HK-2 (cell line): ENCODE data around the gene ATL2.
"Not testable (repeated sequence)": the region's sequence is repeated elsewhere in the genome, so short reads cannot be mapped to it uniquely, and the experiment has no call there.

Experiments
- DNase-seq: peaks from one replicate; pipeline ENCODE4 v3.0.0-alpha.2; 2018; ENCODE audit not compliant: unreplicated experiment

The ATL2 gene

DNA sequence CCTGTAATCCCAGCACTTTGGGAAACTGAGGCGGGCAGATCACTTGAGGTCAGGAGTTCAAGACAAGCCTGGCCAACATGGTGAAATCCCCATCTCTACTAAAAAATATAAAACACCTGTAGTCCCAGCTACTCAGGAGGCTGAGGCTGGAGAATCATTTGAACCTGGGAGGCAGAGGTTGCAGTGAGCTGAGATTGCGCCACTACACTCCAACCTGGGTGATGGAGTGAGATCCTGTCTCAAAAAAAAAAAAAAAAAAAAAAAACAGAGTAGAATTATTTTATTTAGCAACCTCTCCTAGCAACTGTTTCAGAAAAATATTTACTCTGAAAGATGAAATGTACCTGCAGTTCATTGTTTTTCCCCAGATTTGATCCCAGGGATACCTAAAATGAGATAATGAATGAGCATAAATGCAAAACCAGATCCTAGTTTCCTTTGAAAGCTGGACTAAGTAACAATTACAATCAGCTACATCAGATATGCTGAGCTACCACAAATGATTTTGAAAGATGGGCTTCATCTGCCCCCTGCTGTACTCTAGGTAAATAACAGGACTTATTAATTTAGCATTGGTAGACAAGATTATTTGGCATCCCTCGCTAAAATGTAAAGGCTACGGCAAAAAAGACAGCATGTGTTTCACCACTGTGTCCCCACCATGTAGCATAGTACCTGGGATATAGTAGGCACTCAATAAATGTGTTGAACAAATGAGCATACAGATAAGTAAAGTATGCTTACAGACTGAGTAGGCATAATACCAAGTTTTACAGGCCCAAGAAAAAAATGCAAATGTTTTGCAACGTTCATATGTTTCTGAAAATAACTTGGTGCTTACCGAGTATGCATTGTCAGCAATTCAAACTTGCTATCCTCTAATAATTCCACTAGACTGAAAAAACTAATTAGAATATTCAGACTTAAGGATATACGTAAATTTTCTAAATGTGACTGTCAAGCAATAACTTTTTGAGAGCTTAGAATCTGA lies 102.5 kb downstream of the ATL2 start:
- DNase-seq = peak; percentile 26

DNA sequence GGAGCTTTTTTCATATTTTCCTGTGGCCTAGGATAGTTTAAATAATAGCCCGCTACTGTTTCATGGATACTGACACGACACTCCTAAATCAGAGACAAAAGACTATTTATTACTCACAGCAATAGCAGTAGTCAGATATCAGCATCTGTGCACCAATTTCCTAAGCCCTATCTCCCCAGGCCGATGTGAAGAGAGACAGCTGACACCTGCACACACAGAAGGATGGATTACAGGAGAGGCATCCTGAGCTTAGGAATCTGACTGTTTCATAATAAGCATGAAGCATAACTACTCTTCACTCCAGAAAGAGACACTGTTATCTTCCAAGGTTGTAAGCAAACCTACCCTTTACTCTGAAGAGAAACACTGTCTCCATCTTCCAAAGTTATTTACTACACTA lies 105.4 kb downstream of the ATL2 start:
- no peak for DNase-seq

GRCh38 chr2:38269421-38269820 lies 107.7 kb downstream of the ATL2 start:
- DNase-seq = no peak

GRCh38 chr2:38268691-38269327 lies 108.3 kb downstream of the ATL2 start:
- DNase-seq = no peak

- DNase-seq = no peak
Measured at GRCh38 chr2:38268001-38268400, 109.1 kb downstream of the ATL2 start.

- no peak for DNase-seq
Measured at GRCh38 chr2:38267270-38267925, 109.7 kb downstream of the ATL2 start.

DNA sequence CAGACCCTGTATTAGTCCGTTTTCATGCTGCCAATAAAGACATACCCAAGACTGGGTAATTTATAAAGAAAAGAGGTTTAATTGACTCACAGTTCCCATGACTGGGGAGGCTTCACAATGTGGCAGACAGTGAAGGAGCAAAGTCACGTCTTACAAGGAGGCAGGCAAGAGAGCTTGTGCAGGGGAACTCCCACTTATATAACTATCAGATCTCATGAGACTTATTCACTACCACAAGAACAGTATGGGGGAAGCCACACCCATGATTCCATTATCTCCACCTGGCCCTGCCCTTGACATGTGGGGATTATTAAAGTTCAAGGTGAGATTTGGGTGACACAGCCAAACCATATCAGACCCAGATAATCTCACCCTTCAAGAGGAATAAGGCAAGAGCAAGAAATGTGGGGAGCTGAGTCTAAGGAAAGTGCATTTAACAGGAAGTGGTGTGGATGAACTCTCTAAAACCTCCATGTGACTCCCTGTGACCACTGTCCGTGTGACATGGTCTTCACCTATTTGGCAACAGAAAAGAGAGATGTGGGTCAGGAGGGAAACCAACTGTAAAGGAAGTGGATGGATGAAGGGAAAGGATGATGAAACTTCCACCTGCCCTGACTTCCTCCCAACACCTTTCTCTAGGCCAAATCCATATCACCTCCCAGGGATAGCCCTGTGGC lies 110.6 kb downstream of the ATL2 start:
- DNase-seq = no peak

- DNase-seq = no peak
Measured at GRCh38 chr2:38265461-38265860, 111.6 kb downstream of the ATL2 start.

- no peak for DNase-seq
Measured at GRCh38 chr2:38264396-38265221, 112.5 kb downstream of the ATL2 start.

GRCh38 chr2:38263293-38263692 lies 113.8 kb downstream of the ATL2 start:
- DNase-seq = no peak

DNA sequence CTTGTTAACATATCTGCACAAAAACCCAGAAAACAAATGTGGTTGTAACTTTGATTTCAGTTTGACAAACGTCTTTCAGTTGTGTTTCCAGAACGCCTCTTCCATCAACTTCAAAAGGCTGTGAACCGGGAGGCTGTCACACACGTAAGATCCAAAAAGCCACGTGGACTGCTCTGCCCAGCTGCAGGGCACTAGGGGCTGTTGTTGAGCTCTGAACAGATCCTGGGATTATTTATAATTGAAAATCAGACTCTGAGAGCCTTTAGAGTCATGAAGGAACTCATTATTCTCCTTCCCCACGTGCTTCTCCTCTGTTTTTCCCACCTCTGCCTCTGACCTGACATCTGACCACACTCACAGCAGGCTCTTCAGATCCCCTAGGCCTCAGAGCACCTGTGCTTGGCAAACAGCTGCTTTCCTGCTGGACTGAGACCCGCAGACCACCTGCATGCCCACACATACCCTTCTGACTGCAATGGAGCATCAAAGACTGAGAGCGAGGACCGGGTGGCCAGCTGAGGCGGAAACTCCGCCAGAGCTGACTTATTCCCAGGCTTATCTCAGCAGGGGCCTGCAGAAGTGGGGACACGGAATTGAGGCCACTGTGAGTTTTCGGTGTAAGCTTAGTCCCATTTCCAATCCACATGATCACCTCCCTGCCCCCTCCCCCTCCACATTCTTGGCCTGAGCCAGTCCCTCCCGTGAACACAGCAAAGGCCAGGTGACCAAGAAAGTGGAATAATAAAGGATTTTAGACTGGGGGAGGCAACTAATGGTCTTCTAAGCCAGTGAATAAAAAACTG lies 114.8 kb downstream of the ATL2 start:
- no peak for DNase-seq

DNA sequence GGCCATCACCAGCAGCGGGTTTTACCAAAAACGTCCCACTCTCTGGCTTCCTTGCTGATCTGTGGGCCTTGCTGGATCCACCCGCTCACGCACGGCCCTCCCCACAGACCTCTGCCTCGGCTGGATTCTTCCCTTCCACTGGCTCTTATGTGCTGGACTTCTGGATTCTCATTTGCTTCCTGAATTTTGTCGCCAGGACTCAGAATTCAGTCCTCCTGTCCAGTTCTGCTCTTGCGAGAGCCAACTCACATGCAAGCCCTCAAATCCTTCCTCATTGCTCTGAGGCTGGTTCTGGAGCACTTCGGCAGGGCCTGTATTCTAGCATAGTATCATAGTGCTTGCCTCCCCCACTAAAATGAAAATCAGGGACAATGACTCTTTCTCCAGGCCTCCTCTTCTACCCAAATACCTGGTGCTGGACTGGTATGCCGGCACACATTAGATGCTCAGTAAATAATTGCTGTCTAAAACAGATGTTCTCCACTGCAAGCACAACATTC lies 115.5 kb downstream of the ATL2 start:
- no peak for DNase-seq

- no peak for DNase-seq
Measured at GRCh38 chr2:38260972-38261371, 116.1 kb downstream of the ATL2 start.

DNA sequence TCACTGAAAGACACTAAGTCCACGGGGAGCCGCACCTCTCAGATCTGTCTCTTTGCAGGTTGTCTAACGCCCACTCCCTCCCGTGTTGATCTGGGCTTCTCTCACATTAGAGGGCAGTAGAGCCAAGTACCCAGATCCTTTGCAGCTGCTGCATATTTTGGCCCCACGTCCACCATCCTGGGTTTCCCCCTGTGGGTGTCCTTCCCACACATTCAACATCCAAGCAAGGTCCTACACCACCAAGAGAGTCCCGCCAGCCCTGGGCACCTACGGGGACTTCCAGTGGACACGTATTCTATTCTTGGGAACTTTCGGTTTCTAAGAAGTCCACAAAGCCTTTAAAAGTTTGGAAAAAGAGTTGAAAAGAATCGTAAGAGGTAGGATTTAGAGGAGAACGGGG lies 116.6 kb downstream of the ATL2 start:
- no peak for DNase-seq

GRCh38 chr2:38259311-38259710 lies 117.8 kb downstream of the ATL2 start:
- DNase-seq = no peak

DNA sequence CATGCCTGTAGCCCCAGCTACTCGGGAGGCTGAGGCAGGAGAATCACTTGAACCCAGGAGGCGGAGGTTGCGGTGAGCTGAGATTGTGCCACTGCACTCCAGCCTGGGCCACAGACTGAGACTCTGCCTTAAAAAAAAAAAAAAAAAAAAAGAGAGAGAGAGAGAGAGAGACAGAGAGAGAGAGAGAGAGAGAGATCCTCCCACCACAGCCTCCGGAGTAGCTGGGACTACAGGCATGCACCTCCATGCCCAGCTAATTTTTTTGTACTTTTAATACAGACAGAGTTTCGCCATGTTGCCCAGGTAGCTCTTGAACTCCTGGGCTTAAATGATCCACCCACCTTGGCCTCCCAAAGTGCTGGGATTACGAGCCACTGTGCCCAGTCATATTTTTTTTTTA lies 119.4 kb downstream of the ATL2 start:
- DNase-seq = not testable (repeated sequence)

GRCh38 chr2:38256610-38257009 lies 120.5 kb downstream of the ATL2 start:
- no peak for DNase-seq

- DNase-seq = no peak
Measured at GRCh38 chr2:38255211-38255610, 121.9 kb downstream of the ATL2 start.

DNA sequence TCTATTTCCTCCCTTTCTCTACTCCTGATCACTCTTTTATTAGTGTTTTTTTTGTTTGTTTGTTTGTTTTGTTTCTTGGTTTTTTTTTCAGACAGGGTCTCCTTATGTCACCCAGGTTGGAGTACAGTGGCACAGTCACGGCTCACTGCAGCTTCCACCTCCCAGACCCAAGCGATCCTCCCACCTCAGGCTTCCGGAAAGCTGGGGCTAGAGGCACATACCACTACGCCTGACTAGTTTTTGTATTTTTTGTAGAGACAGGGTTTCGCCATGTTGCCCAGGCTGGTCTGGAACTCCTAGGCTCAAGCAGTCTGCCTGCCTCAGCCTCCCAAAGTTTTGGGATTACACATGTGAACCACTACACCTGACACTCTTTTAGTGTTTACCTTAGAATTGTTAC lies 122.3 kb downstream of the ATL2 start:
- peak; percentile 57 for DNase-seq

DNA sequence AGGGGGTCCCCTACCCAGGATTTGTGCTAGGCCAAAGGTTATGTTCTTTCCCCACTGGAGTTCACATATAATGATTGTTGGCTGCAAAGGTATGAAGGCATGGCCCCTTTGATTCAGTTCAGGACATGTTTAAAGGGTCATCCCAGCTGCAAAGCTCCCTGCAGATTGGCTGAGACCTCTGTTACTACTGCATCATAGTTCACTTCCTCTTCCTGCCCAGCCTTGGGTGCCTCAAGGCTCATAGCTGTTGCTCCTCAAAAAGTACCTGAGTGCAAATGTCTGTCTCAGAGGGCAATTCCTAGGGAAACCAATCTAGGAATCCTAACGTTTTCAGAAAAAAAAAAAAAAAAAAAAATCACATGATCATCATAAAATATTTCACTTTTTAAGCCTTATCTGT lies 125.1 kb downstream of the ATL2 start:
- DNase-seq = no peak
